Measurements from ENCODE around the gene PAQR5.

DNA sequence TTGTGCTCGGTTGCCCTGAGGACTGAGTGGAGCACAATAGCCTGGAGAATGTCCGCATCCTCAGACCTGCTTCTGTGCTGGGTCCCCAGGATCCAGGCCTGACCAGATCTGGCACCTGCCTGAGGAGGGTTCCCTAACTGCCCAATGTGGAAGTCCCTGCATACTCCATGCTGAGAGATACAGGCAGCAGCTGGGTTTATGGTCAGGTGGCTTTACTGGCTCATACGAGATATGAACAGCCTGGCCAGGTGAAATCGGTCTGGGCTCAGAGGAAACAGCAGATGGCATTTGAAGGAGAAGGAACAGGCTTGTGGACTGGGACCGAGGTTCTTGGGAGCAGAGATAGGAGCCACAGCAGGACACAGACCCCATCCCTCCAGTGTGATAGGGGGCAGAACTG is 97.3 kb downstream of the PAQR5 start:
- no peak for TF ChIP-seq POLR2AphosphoS5 (IDR thresholded peaks at IDR 0.05)
- TF ChIP-seq, protein P1, sequence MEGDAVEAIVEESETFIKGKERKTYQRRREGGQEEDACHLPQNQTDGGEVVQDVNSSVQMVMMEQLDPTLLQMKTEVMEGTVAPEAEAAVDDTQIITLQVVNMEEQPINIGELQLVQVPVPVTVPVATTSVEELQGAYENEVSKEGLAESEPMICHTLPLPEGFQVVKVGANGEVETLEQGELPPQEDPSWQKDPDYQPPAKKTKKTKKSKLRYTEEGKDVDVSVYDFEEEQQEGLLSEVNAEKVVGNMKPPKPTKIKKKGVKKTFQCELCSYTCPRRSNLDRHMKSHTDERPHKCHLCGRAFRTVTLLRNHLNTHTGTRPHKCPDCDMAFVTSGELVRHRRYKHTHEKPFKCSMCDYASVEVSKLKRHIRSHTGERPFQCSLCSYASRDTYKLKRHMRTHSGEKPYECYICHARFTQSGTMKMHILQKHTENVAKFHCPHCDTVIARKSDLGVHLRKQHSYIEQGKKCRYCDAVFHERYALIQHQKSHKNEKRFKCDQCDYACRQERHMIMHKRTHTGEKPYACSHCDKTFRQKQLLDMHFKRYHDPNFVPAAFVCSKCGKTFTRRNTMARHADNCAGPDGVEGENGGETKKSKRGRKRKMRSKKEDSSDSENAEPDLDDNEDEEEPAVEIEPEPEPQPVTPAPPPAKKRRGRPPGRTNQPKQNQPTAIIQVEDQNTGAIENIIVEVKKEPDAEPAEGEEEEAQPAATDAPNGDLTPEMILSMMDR (IDR thresholded peaks at IDR 0.05), result no peak
- TF ChIP-seq POLR2A (IDR thresholded peaks at IDR 0.05), result no peak
